ENCODE data around the gene TRAK1.

GRCh38 chr3:42129014-42129953 is 38.1 kb downstream of the TRAK1 start:
- TF ChIP-seq POLR2AphosphoS5 (IDR thresholded peaks at IDR 0.05; ENCODE audit: low read depth): no peak
- no peak for TF ChIP-seq REST (IDR thresholded peaks at IDR 0.05; ENCODE audit: insufficient replicate concordance, low read depth)
